HepG2 (cell line): ENCODE measurements around the gene VRK3. TPM values are rescaled to one million over a fixed set of nuclear protein-coding genes. Genes with fewer than 3 reads are reported as not detected.

ENCODE experiments used
- ARID4A ChIP-seq: sonication (generic); formaldehyde crosslinking; IDR thresholded peaks from 2 replicates; pipeline ENCODE4 v1.5.0; 2020; ENCODE audit warnings: mild to moderate bottlenecking, missing genetic modification reagents, borderline replicate concordance
- CHCHD3 ChIP-seq: sonication (generic); formaldehyde crosslinking; IDR thresholded peaks from 2 replicates; pipeline ENCODE4 v1.8.0; 2022; ENCODE audit warnings: mild to moderate bottlenecking, missing genetic modification reagents, moderate library complexity
- GFI1 ChIP-seq: sonication (generic); formaldehyde crosslinking; IDR thresholded peaks from 2 replicates; pipeline ENCODE4 v1.5.0; 2020; ENCODE audit warnings: missing genetic modification reagents, mild to moderate bottlenecking, borderline replicate concordance
- HNRNPK ChIP-seq: fragments of 200-400 bp; formaldehyde crosslinking; IDR thresholded peaks from 2 replicates; pipeline ENCODE4 v1.6.1; 2018; ENCODE audit warnings: low read length, low read depth, moderate library complexity, mild to moderate bottlenecking; ENCODE audit not compliant: poor library complexity, severe bottlenecking
- MNT ChIP-seq: fragments of 450-650 bp; IDR thresholded peaks from 2 replicates; pipeline ENCODE4 v1.6.1; 2016
- STAT5B ChIP-seq: sonication (generic); formaldehyde crosslinking; IDR thresholded peaks from 2 replicates; pipeline ENCODE4 v1.4.0; 2020; ENCODE audit warnings: missing genetic modification reagents
- TRAFD1 ChIP-seq: sonication (generic); formaldehyde crosslinking; IDR thresholded peaks from 2 replicates; pipeline ENCODE4 v1.5.1; 2020; ENCODE audit warnings: missing genetic modification reagents, mild to moderate bottlenecking, borderline replicate concordance
- ZBTB40 ChIP-seq, 2 experiments: fragments of 450-650 bp in 1 of 2; sonication (generic) in 1 of 2; formaldehyde crosslinking in 1 of 2; IDR thresholded peaks; 2 replicates each; pipeline versions ENCODE4 v1.6.1 to v1.8.0; 2016 to 2022; ENCODE audit warnings: antibody characterized with exemption in 1 of 2, mild to moderate bottlenecking in 1 of 2, missing genetic modification reagents in 1 of 2
- ZFAT ChIP-seq: sonication (generic); formaldehyde crosslinking; conservative IDR thresholded peaks from 2 replicates; pipeline ENCODE4 v1.8.1; 2023; ENCODE audit warnings: missing genetic modification reagents, inconsistent platforms
- polyA plus RNA-seq, 8 experiments: library from polyadenylated mRNA; depleted of rRNA in 3 of 8; stranded (reverse) in 7 of 8; unstranded in 1 of 8; fragments of >200 nt; fragmentation: Illumina TruSeq in 4 of 8; extraction: Trizol in 4 of 8; gene quantifications; 2 replicates each; pipeline versions ENCODE4 v1.2.1 to v1.2.3, GENCODE V29; 2011 to 2016; ENCODE audit warnings: low read depth in 4 of 8, missing spikeins in 1 of 8, mixed read lengths in 1 of 8; ENCODE audit not compliant: insufficient read depth in 1 of 8
- total RNA-seq, 5 experiments: library from RNA; depleted of rRNA; stranded (reverse); fragments of >200 nt; fragmentation: Illumina TruSeq; extraction: Trizol; gene quantifications; 2 replicates each; pipeline ENCODE4 v1.2.3, GENCODE V29; 2016; ENCODE audit warnings: low read depth in 1 of 5

VRK3 gene
- total and polyA plus RNA-seq, 2 of the 13 experiments (the other 11 are each of a cell fraction or from before 2014, with no cell fraction given), result 23.8 to 28.3 TPM

GRCh38 chr19:49929611-49930482 is 95.3 kb downstream of the VRK3 start (continued):
- no peak for TF ChIP-seq ZBTB40 (IDR thresholded peaks at IDR 0.05)
- peak; percentile 15; the same call in 1 of the 2 replicates for TF ChIP-seq ZBTB40 (CRISPR knock-in tag; IDR thresholded peaks at IDR 0.05)
- TF ChIP-seq CHCHD3 (CRISPR knock-in tag), result 0 out of 2 replicates have a peak, but pooled peaks have one; percentile 32
- TF ChIP-seq MNT, result peak; percentile 48; the same call in 1 of the 2 replicates
- 0 out of 2 replicates have a peak, but pooled peaks have one; percentile 68 for TF ChIP-seq ZFAT (CRISPR knock-in tag)
- peak; percentile 85 for TF ChIP-seq ARID4A (CRISPR knock-in tag)
- no peak for TF ChIP-seq STAT5B (CRISPR knock-in tag)
- TF ChIP-seq GFI1 (CRISPR knock-in tag), result 0 out of 2 replicates have a peak, but pooled peaks have one; percentile 46
- peak; percentile 93 for TF ChIP-seq HNRNPK
- TF ChIP-seq TRAFD1 (CRISPR knock-in tag), result 0 out of 2 replicates have a peak, but pooled peaks have one; percentile 63
